Measurements from ENCODE around the gene FHOD3. TPM values are rescaled to one million over a fixed set of nuclear protein-coding genes. Genes with fewer than 3 reads are reported as not detected.
A peak's percentile ranks its signal among the peaks of the same experiment; 100 is the strongest.

The FHOD3 gene
- polyA plus RNA-seq (2012; ENCODE audit: missing spikeins) = 13.6 TPM

GRCh38 chr18:36297417-36298125, at the start of gene FHOD3:
Gene FHOD3 (plus strand): TSS chr18:36297713. CDS start chr18:36297836, 123 bp downstream.
- FAIRE-seq (no peak), DNase-seq (ENCODE audit: insufficient read length) (peak; percentile 52)
- TF ChIP-seq POLR2A (IDR thresholded peaks at IDR 0.05; ENCODE audit: low read depth, low read length) = peak; percentile 46; the same call in 1 of the 2 replicates
- TF ChIP-seq POLR2AphosphoS5 (IDR thresholded peaks at IDR 0.05; ENCODE audit: low read depth, low read length) = no peak

GRCh38 chr18:36249392-36249791, 48.1 kb upstream of the FHOD3 start:
- no peak for TF ChIP-seq TAF1 (IDR thresholded peaks at IDR 0.05; ENCODE audit: borderline replicate concordance, low read depth, low read length)
- TF ChIP-seq POLR2A (IDR thresholded peaks at IDR 0.05; ENCODE audit: low read depth, low read length) = no peak
- TF ChIP-seq POLR2AphosphoS5 (IDR thresholded peaks at IDR 0.05; ENCODE audit: low read depth, low read length) = no peak
- no peak for FAIRE-seq
- DNase-seq (ENCODE audit: insufficient read length) = no peak

GRCh38 chr18:36250827-36251226, 46.7 kb upstream of the FHOD3 start:
- DNase-seq (ENCODE audit: insufficient read length) (no peak), FAIRE-seq (no peak)
- TF ChIP-seq POLR2AphosphoS5 (IDR thresholded peaks at IDR 0.05; ENCODE audit: low read depth, low read length) = no peak
- TF ChIP-seq TAF1 (IDR thresholded peaks at IDR 0.05; ENCODE audit: borderline replicate concordance, low read depth, low read length) = no peak
- no peak for TF ChIP-seq POLR2A (IDR thresholded peaks at IDR 0.05; ENCODE audit: low read depth, low read length)

GRCh38 chr18:36255072-36255698, 42.3 kb upstream of the FHOD3 start:
- no peak for FAIRE-seq
- TF ChIP-seq POLR2AphosphoS5 (IDR thresholded peaks at IDR 0.05; ENCODE audit: low read depth, low read length) = no peak
- no peak for TF ChIP-seq POLR2A (IDR thresholded peaks at IDR 0.05; ENCODE audit: low read depth, low read length)
- no peak for TF ChIP-seq TAF1 (IDR thresholded peaks at IDR 0.05; ENCODE audit: borderline replicate concordance, low read depth, low read length)
- no peak for DNase-seq (ENCODE audit: insufficient read length)

- FAIRE-seq = no peak
- no peak for DNase-seq (ENCODE audit: insufficient read length)
- TF ChIP-seq POLR2A (IDR thresholded peaks at IDR 0.05; ENCODE audit: low read depth, low read length) (no peak), TAF1 (IDR thresholded peaks at IDR 0.05; ENCODE audit: borderline replicate concordance, low read depth, low read length) (no peak), POLR2AphosphoS5 (IDR thresholded peaks at IDR 0.05; ENCODE audit: low read depth, low read length) (no peak)
These were observed 41.4 kb upstream of the FHOD3 start for GRCh38 chr18:36256094-36256493.

GRCh38 chr18:36262971-36263370, 34.5 kb upstream of the FHOD3 start:
- no peak for DNase-seq (ENCODE audit: insufficient read length)
- TF ChIP-seq POLR2AphosphoS5 (IDR thresholded peaks at IDR 0.05; ENCODE audit: low read depth, low read length) (no peak), POLR2A (IDR thresholded peaks at IDR 0.05; ENCODE audit: low read depth, low read length) (no peak)
- no peak for FAIRE-seq

GRCh38 chr18:36264283-36264682, 33.2 kb upstream of the FHOD3 start:
- TF ChIP-seq TAF1 (IDR thresholded peaks at IDR 0.05; ENCODE audit: borderline replicate concordance, low read depth, low read length) (no peak), POLR2AphosphoS5 (IDR thresholded peaks at IDR 0.05; ENCODE audit: low read depth, low read length) (no peak), POLR2A (IDR thresholded peaks at IDR 0.05; ENCODE audit: low read depth, low read length) (no peak)
- DNase-seq (ENCODE audit: insufficient read length) = no peak
- FAIRE-seq = no peak

GRCh38 chr18:36265015-36265414, 32.5 kb upstream of the FHOD3 start:
- TF ChIP-seq POLR2AphosphoS5 (IDR thresholded peaks at IDR 0.05; ENCODE audit: low read depth, low read length) = no peak
- TF ChIP-seq TAF1 (IDR thresholded peaks at IDR 0.05; ENCODE audit: borderline replicate concordance, low read depth, low read length) = no peak
- TF ChIP-seq POLR2A (IDR thresholded peaks at IDR 0.05; ENCODE audit: low read depth, low read length) = no peak
- DNase-seq (ENCODE audit: insufficient read length) (no peak), FAIRE-seq (no peak)

- TF ChIP-seq TAF1 (IDR thresholded peaks at IDR 0.05; ENCODE audit: borderline replicate concordance, low read depth, low read length) (no peak), POLR2AphosphoS5 (IDR thresholded peaks at IDR 0.05; ENCODE audit: low read depth, low read length) (no peak), POLR2A (IDR thresholded peaks at IDR 0.05; ENCODE audit: low read depth, low read length) (no peak)
- DNase-seq (ENCODE audit: insufficient read length) (no peak), FAIRE-seq (no peak)
These were observed 28.4 kb upstream of the FHOD3 start for GRCh38 chr18:36269157-36269556.

GRCh38 chr18:36271153-36271552, 26.4 kb upstream of the FHOD3 start:
- DNase-seq (ENCODE audit: insufficient read length) (no peak), FAIRE-seq (no peak)
- TF ChIP-seq POLR2AphosphoS5 (IDR thresholded peaks at IDR 0.05; ENCODE audit: low read depth, low read length) = no peak
- no peak for TF ChIP-seq TAF1 (IDR thresholded peaks at IDR 0.05; ENCODE audit: borderline replicate concordance, low read depth, low read length)
- TF ChIP-seq POLR2A (IDR thresholded peaks at IDR 0.05; ENCODE audit: low read depth, low read length) = no peak

GRCh38 chr18:36273347-36273746, 24.2 kb upstream of the FHOD3 start:
- no peak for FAIRE-seq
- TF ChIP-seq TAF1 (IDR thresholded peaks at IDR 0.05; ENCODE audit: borderline replicate concordance, low read depth, low read length) (no peak), POLR2A (IDR thresholded peaks at IDR 0.05; ENCODE audit: low read depth, low read length) (no peak), POLR2AphosphoS5 (IDR thresholded peaks at IDR 0.05; ENCODE audit: low read depth, low read length) (no peak)

GRCh38 chr18:36274083-36274715, 23.3 kb upstream of the FHOD3 start:
- no peak for TF ChIP-seq POLR2A (IDR thresholded peaks at IDR 0.05; ENCODE audit: low read depth, low read length)
- no peak for TF ChIP-seq TAF1 (IDR thresholded peaks at IDR 0.05; ENCODE audit: borderline replicate concordance, low read depth, low read length)
- no peak for TF ChIP-seq POLR2AphosphoS5 (IDR thresholded peaks at IDR 0.05; ENCODE audit: low read depth, low read length)
- DNase-seq (ENCODE audit: insufficient read length) = no peak
- no peak for FAIRE-seq

More at GRCh38 chr18:36273347-36273746, 24.2 kb upstream of the FHOD3 start:
- DNase-seq (ENCODE audit: insufficient read length) = no peak

Measured in GM12892 (cell line).